Panc1 (cell line): ENCODE measurements around the gene PRTN3. TPM values are rescaled to one million over a fixed set of nuclear protein-coding genes. Genes with fewer than 3 reads are reported as not detected.

ENCODE experiments used
- ATAC-seq: fragments of 200-7000 bp; cut with Tn5 transposase; 2 replicates; pipeline ENCODE4 v1.9.1; 2020; ENCODE audit warnings: mild to moderate bottlenecking, moderate library complexity
- BruUV-seq: library from RNA; stranded (reverse); fragments of 400-500 nt; replicated peaks from 2 replicates; lab custom pipeline; 2021; lab: Mats Ljungman, UMichigan
- CTCF ChIA-PET: fragments of 300-600 bp; sonication (Branson Sonifier 250); formaldehyde crosslinking; loops from one replicate; lab custom pipeline; 2022; ENCODE audit warnings: antibody characterized with exemption; lab: Charles Lee
- POLR2A ChIA-PET: fragments of 300-600 bp; sonication (Branson Sonifier 250); formaldehyde crosslinking; loops from one replicate; lab custom pipeline; 2022; ENCODE audit warnings: antibody characterized with exemption; lab: Charles Lee
- DNase-seq: peaks from one replicate; pipeline ENCODE4 v3.0.0-alpha.2; 2010; ENCODE audit warnings: low read depth, low spot score
- H3K27ac ChIP-seq: 2 replicates; pipeline ENCODE4 v1.5.1; 2011; ENCODE audit warnings: mild to moderate bottlenecking, low read length, inconsistent platforms
- H3K27me3 ChIP-seq: fragments of 200-500 bp; sonication (Bioruptor generic); 2 replicates; pipeline ENCODE4 v1.6.0; 2014; ENCODE audit warnings: low read length, inconsistent platforms; ENCODE audit not compliant: control insufficient read depth, insufficient read depth
- H3K36me3 ChIP-seq: fragments of 200-500 bp; sonication (Bioruptor generic); 2 replicates; pipeline ENCODE4 v1.5.1; 2014; ENCODE audit warnings: inconsistent platforms, mild to moderate bottlenecking, low read length, moderate library complexity; ENCODE audit not compliant: control insufficient read depth, insufficient read depth
- H3K4me1 ChIP-seq: 2 replicates; pipeline ENCODE4 v1.5.1; 2011; ENCODE audit warnings: inconsistent platforms, mild to moderate bottlenecking, low read length, moderate library complexity; ENCODE audit not compliant: control insufficient read depth, insufficient read depth
- H3K4me3 ChIP-seq, 2 experiments: 2 replicates each; pipeline ENCODE4 v1.5.1; 2011 to 2012; ENCODE audit warnings: low read depth in 2 of 2, low read length in 2 of 2, mild to moderate bottlenecking in 2 of 2, inconsistent platforms in 1 of 2, moderate library complexity in 1 of 2
- H3K9me3 ChIP-seq: fragments of 200-500 bp; sonication (Bioruptor generic); 2 replicates; pipeline ENCODE4 v1.5.1; 2014; ENCODE audit warnings: low read depth, mild to moderate bottlenecking, inconsistent platforms, low read length, moderate library complexity; ENCODE audit not compliant: control insufficient read depth, insufficient read depth
- CTCF ChIP-seq: fragments of 450-650 bp; IDR thresholded peaks from 2 replicates; pipeline ENCODE4 v1.5.1; 2017; ENCODE audit warnings: mild to moderate bottlenecking
- POLR2AphosphoS5 ChIP-seq: IDR thresholded peaks from 2 replicates; pipeline ENCODE4 v1.6.1; 2012; ENCODE audit warnings: mild to moderate bottlenecking, low read depth, low read length, moderate library complexity
- REST ChIP-seq, 2 experiments: IDR thresholded peaks; 2 replicates each; pipeline ENCODE4 v1.6.1; 2011 to 2012; ENCODE audit warnings: low read depth in 2 of 2, control low read depth in 1 of 2, low read length in 1 of 2, mild to moderate bottlenecking in 1 of 2, moderate library complexity in 1 of 2; ENCODE audit not compliant: insufficient read depth in 1 of 2
- SIN3A ChIP-seq: IDR thresholded peaks from 2 replicates; pipeline ENCODE4 v1.6.1; 2012; ENCODE audit warnings: low read depth, mild to moderate bottlenecking, low read length, moderate library complexity, borderline replicate concordance; ENCODE audit not compliant: insufficient read depth
- TCF7L2 ChIP-seq: IDR thresholded peaks from 2 replicates; pipeline ENCODE4 v1.6.1; 2011; ENCODE audit warnings: mild to moderate bottlenecking, low read depth, low read length, inconsistent platforms
- in situ Hi-C: cut with HindIII; loops from 2 replicates; pipeline ENCODE4 v1.10.0; 2016; ENCODE audit warnings: low sequenced_read_pairs, low pct_unique_long_range_greater_than_20kb
- intact Hi-C: fragments of 100-400 bp; cut with micrococcal nuclease; formaldehyde crosslinking; loops from one replicate; pipeline ENCODE4 v1.10.0; 2022; ENCODE audit not compliant: unreplicated experiment
- total RNA-seq: library from RNA; stranded (reverse); gene quantifications from one replicate; pipeline ENCODE4 v1.2.1, GENCODE V29; 2021; ENCODE audit not compliant: unreplicated experiment

The PRTN3 gene
- total RNA-seq, 1 experiment from 2014 or later, result 1.5 TPM

- intact Hi-C loops, result no loop called here
- POLR2A ChIA-PET, result no interaction called here
- in situ Hi-C loops, result no loop called here
Observed at GRCh38 chr19:852136-853013, 11.6 kb downstream of the PRTN3 start, which contains the start of gene ELANE. ELANE (plus strand) TSS chr19:852303; CDS start chr19:852329, 26 bp downstream.

More at GRCh38 chr19:852136-853013, 11.6 kb downstream of the PRTN3 start, which contains the start of gene ELANE:
- ATAC-seq (no peak), DNase-seq (no peak)
- TF ChIP-seq SIN3A (no peak), POLR2AphosphoS5 (no peak), REST (IDR thresholded peaks at IDR 0.05; ENCODE audit: insufficient read depth in 1 of 2, low read depth in 2 of 2, low read length in 1 of 2) (no peak), CTCF (no peak), TCF7L2 (no peak)
- no TSS peak for BruUV-seq
- Histone ChIP-seq H3K4me3 (no peak within 1 kb of the TSS), H3K36me3 (no peaks in the 10 kb centered on the region), H3K27ac (peak within 1 kb of the TSS; percentile 55; the same call in 1 of the 2 replicates), H3K9me3 (no peaks in the 10 kb centered on the region), H3K27me3 (no peaks in the 10 kb centered on the region), H3K4me1 (peaks cover 11% of the 10 kb centered on the region)
- CTCF ChIA-PET, result no interaction called here
